ENCODE results near the gene PNKP. TPM values are rescaled to one million over a fixed set of nuclear protein-coding genes. Genes with fewer than 3 reads are reported as not detected.

The PNKP gene
- total and polyA plus RNA-seq, 9 of the 15 experiments (the other 6 are each of a cell fraction or from before 2014, with no cell fraction given), result 2.8 to 85.4 (median 25.3) TPM

- TF ChIP-seq ZBTB33 (CRISPR knock-in tag; IDR thresholded peaks at IDR 0.05), result peak; percentile 99
These were observed 45.7 kb upstream of the PNKP start (continued) for GRCh38 chr19:49912965-49913685.

- POLR2A ChIA-PET, result interaction anchor here (0.5 to 13.2 kb wide), 7 partner anchors 9 to 417 kb away, joined by 3 to 105 read pairs (median 5); partner anchors contain the start of genes ATF5 and NUP62
- H3K36me3 ChIP-seq (ENCODE audit: control insufficient read depth, insufficient read depth, low read length), result peaks cover 94% of the 10 kb centered on the region; the same call in 2 of the 3 replicates
- no peaks in the 10 kb centered on the region for H3K9me1 ChIP-seq (ENCODE audit: control insufficient read depth, insufficient read depth, low read length)
- WGBS (ENCODE audit: insufficient coverage, low coverage, missing lambda C conversion rate), result 86% methylated on average over 7 of the region's 9 CpGs
- ATAC-seq (no peak), DNase-seq (ENCODE audit: extremely low read depth in 1 of 4, low spot score in 3 of 4) (no peak), FAIRE-seq (no peak)
- BruUV-seq (replicated peaks), result no TSS peak
- H3K27ac ChIP-seq (ENCODE audit: extremely low read depth, low read depth, low read length), result no peak overlapping the region
- peak overlapping the region in 1 of 2 experiments; percentile 42; a peak in 1 of 4 replicates for H3K9ac ChIP-seq (ENCODE audit: insufficient read depth in 1 of 2, low read depth in 2 of 2, low read length in 2 of 2)
- H2AFZ ChIP-seq (ENCODE audit: low read depth, low read length), result no peak overlapping the region
- CTCF ChIA-PET (ENCODE audit: low intra/inter-chr PET ratio), result no interaction called here
- H3K9me3 ChIP-seq (replicated peaks; ENCODE audit: control insufficient read depth, insufficient read depth, low read depth, low read length), result no peaks in the 10 kb centered on the region
- TF ChIP-seq ARID4B (CRISPR knock-in tag; IDR thresholded peaks at IDR 0.05) (no peak), SUPT5H (IDR thresholded peaks at IDR 0.05) (peak; percentile 52; the same call in 1 of the 2 replicates), POLR2G (IDR thresholded peaks at IDR 0.05; ENCODE audit: low read depth, low read length) (peak; percentile 23; the same call in 1 of the 2 replicates), POLR2A (conservative IDR thresholded peaks at IDR 0.05) (peak; percentile 46; the same call in 1 of the 2 replicates)
- in situ Hi-C loops (cut with MboI), result no loop called here
- H3K79me2 ChIP-seq (ENCODE audit: control insufficient read depth, insufficient read depth, low read length), result peaks cover 56% of the 10 kb centered on the region
- peaks cover 44% of the 10 kb centered on the region for H4K20me1 ChIP-seq (replicated peaks; ENCODE audit: control insufficient read depth, insufficient read depth, low read length)
- no peak overlapping the region for H3K4me3 ChIP-seq
- H3K4me2 ChIP-seq (ENCODE audit: insufficient read depth, low read length), result no peak overlapping the region
- peaks cover 0 to 23% of the 10 kb centered on the region in 2 experiments; a peak in 2 of 5 replicates for H3K4me1 ChIP-seq (replicated peaks in 1 of 2; ENCODE audit: control insufficient read depth in 2 of 2, insufficient read depth in 2 of 2, low read length in 2 of 2)
- intact Hi-C loops (cut with micrococcal nuclease), result no loop called here
- no peaks in the 10 kb centered on the region for H3K27me3 ChIP-seq (ENCODE audit: control insufficient read depth in 2 of 2, insufficient read depth in 2 of 2, low read length in 2 of 2)
These were observed 44.2 kb upstream of the PNKP start for GRCh38 chr19:49911381-49912145.
